Measurements from ENCODE around the gene TMEM184C.

TMEM184C gene

DNA sequence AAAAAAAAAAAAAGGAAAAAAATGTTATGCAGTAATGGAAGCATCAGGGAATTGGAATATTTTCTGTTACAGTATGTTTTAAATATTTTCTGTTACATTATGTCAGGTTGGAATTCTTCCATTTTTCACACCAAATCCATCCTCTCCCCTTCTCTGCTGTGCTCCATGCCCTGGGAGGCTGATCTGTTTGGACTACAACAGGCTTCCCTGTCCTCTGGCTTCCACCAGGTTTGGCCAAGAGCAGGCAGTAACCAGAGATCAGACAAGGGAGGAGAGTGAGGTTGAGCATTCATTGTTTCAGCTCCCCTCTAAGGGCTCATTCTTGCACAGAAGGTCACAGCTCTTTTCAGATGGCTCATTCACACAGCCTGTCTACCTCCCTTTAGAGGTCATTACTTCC lies 11.7 kb upstream of the TMEM184C start:
- no peak for DNase-seq

- DNase-seq = no peak
Measured at GRCh38 chr4:147607471-147607870, 9.7 kb upstream of the TMEM184C start.

DNA sequence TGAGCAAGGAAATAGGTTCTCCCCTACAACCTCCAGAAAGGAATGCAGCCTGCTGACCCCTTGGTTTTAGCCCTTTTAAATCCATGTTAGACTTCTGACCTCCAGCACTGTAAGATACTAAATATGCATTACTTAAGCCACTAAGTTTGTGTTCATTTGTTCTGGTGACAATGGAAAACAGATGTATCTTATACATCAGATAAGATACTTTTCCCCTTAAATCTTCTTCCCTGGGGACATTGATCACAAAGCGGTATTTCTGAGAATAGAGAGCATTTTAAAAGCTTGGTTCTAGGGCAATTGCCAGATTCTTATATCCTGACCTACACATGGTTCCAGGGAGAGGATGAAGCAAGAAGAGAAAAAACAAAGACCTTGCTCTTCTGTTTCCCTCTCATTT lies 6.5 kb upstream of the TMEM184C start:
- no peak for DNase-seq

GRCh38 chr4:147616849-147617172 lies 386 bp upstream of the TMEM184C start:
- DNase-seq = no peak

DNA sequence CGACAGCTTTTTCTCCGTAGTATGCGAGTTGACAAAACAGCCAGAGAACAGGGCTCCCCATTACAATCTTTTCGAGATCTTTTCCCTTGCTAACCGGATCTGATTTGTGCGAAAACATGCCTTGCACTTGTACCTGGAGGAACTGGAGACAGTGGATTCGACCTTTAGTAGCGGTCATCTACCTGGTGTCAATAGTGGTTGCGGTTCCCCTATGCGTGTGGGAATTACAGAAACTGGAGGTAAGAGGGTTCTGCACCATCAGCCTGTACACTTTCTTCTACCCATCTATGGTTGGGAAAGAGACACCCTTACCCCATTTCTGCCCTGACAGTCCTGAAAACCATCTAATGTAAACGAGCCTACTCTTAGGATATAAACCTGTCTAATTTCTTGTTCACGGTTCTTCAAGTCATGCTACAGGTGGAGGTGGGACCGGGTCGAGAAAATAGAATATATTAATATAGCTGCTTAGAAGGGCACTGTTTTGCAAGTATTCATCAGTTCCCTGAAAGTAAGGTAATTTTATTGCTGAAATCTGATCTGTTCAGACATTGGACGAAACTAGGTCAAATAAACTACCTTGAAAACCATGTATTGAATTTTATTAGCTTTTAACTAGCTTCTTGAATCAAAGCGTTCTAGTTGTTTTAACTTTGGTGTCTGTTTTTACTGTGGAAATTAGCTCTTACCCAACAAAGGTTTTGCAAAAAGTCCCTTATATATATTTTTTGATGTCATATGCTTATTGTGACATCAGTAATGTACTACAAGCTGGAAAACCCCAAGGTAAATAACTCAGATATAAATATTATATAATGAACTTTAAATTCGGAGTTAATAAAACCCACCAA lies 869 bp downstream of the TMEM184C start:
- no peak for DNase-seq

DNA sequence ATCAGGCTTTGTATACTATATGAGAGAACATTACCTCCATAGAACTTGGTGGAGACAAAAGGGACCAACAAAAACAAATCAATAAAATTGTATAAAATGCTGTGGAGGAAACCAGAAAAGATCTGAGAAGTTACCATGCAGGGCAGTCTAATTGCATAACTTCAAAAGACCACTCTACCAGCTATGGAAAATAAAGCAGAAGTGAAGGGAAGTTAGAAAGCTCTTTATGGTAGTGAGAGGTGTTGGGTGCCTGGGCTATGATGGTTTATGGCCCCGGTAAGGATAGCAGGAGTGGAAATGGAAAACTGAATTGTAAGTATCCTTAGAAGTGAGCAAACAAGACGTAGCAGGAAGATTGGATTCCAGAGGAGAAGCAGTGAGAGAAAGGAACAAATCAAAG lies 3.1 kb downstream of the TMEM184C start:
- no peak for DNase-seq

DNA sequence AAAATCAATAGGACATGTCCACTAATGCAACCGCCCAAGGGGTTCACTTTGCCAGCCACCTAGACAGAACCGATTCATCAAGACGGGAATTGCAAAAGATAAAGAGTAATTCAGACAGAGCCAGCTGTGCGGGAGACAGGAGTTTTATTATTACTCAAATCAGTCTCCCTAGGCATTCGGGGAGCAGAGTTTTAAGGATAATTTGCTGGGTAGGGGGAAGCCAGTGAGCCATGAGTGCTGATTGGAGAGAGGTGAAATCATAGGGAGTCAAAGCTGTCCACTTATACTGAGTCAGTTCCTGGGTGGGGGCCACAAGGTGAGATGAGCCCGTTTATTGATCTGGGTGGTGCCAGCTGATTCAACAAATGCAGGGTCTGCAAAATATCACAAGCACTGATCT lies 8.5 kb downstream of the TMEM184C start:
- DNase-seq = no peak

DNA sequence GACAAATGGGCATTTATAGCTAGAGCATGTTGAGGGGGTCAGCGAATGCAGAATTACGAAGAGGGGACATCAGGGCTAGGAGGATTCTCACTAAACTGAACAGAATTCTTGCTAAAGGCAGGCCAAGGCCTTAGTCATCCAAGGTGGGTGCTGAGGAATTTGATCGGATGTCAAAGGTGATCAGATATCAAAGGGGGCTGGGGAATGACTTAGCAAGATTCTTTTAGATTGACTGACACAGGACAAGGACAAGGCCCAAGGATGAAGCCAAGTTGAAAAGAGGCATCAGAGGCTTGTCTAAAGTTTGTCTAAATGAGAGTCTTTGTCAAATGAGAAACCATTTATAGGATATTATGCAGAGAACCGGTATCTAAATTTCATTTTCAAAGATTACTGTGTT lies 9.7 kb downstream of the TMEM184C start:
- no peak for DNase-seq

DNA sequence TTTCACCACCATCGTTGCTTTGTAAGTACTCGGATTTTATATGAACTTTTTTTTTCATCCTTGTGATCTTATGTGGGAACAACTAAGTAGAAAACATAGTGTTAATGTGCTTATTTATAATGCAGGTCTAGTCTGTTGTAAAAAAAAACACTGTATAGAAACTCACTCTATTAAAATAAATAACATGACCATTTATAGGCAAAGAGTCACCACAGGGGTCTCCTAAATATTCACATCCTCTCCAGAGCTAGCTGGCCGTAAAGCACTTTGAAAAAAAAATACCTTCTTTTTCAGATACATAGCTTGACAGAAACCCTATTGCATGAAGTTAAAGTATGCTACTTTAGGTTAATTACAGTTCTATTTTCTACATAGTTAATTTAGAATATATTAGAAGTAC lies 11.2 kb downstream of the TMEM184C start:
- no peak for DNase-seq

DNA sequence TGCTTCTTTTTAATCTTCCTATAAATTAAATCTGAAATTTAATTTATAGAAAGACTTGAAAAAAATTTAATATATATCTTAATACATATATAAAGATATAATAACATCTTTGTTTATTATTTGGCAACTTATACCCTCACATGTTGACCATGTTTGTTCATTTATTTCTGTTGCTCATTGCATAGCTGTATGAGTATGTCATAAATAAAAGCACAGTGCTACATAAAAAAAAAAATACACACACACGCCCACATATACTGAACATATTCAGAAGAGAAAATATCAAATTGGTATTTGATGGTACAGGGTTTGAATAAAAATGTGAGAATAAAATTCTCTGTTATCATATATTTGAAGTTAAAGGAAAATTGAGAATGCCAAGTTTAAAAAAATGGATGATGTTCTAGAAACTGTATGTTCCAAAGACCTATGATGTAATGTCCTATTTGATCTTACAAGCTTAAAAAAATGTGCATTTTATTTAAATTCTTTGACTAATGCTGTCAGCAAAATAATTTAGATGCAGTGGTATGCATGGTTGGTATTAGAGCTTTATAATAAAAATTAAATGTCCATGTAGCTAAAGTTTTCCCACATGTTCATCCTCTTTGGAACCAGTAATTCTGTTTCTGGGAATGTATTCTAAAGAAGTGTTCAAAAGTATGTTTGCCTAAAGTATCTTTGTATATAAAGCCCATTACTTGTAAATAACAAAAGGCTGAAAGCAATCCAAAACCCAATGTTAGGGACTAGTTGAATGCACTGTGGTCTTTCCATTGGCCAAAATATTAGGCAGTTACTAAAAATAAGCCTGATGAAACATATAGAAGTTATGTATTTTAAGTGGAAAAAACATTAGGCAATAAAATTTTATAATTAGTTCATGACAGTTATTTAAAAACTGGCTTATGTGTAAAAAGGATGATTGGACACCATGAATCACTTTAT lies 12.9 kb downstream of the TMEM184C start:
- DNase-seq = no peak

GRCh38 chr4:147633113-147633512 lies 15.9 kb downstream of the TMEM184C start:
- no peak for DNase-seq

DNA sequence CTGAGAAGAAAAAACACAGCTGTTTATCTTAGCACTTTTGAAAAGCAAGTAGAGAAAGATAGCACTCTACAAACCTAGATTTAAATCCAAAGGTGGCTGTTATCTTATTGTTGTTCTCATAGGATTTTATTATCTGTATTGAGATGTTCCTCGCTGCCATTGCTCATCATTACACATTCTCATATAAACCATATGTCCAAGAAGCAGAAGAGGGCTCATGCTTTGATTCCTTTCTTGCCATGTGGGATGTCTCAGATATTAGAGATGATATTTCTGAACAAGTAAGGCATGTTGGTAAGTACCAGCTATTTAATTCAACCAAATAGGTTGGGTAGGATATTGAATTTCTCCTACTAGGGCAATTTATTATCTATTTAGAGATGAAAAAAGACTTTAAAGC lies 16.4 kb downstream of the TMEM184C start:
- DNase-seq = no peak

DNA sequence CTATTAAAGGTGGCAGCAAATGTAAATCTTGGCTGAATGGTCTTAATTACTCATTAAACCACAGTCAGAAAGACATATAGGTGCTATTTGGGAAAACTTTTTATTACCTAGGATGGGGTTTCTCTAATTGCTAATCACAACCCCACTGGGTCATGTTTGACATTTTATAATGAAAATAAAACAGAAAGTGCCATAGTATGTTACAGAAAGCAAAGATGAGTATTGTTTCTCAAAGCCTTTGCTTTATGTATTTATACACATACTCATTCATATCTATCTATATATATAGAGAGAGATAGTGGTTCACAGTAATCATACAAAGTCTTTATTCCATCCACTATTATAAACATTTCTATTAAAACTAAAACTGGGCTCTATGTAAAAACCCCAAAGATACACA lies 18.2 kb downstream of the TMEM184C start:
- no peak for DNase-seq

GRCh38 chr4:147638365-147638764 lies 21.2 kb downstream of the TMEM184C start:
- DNase-seq = no peak

- DNase-seq = no peak
Measured at GRCh38 chr4:147638942-147639341, 21.7 kb downstream of the TMEM184C start.

DNA sequence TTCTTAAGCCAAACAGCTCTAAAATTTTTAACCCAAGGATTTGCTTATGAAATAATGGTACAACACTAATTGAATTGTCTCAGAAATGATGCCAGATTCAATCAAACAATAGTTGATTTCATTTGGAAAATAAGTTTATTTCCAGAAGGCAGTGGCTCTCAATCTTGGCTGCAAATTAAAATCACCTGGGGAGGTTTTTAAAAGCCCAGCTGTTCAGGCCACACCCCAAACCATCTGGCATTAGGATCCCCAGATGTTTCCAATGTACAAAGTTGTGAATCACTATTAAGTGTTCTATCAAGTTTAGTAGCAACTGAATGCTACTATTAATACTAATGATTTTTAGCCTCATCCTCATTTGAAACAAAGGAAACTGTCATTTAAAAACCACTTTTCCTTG lies 22.2 kb downstream of the TMEM184C start:
- no peak for DNase-seq

- DNase-seq = no peak
Measured at GRCh38 chr4:147640331-147640730, 23.1 kb downstream of the TMEM184C start.

GRCh38 chr4:147643616-147644015 lies 26.4 kb downstream of the TMEM184C start:
- DNase-seq = no peak

- DNase-seq = no peak
Measured at GRCh38 chr4:147644471-147644870, 27.3 kb downstream of the TMEM184C start.

- no peak for DNase-seq
Measured at GRCh38 chr4:147645099-147645498, 27.9 kb downstream of the TMEM184C start.

GRCh38 chr4:147648656-147649055 lies 31.5 kb downstream of the TMEM184C start:
- DNase-seq = no peak

DNA sequence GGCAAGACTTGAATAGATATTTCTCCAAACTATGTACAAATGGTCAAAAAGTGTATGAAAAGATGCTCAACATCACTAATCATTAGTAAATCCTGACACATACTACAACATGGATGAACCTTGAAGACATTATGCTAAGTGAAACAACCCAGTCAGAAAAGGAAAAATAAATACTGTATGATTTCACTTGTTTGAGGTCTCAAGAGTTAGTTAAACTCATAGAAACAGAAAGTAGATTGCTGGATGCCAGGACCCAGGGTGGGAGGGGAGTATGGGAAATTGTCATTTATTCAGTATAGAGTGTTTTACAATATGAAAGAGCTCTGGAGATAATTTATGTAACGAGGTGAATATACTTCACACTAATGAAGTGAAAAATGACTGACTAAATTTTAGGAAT lies 34.4 kb downstream of the TMEM184C start:
- DNase-seq = no peak

DNA sequence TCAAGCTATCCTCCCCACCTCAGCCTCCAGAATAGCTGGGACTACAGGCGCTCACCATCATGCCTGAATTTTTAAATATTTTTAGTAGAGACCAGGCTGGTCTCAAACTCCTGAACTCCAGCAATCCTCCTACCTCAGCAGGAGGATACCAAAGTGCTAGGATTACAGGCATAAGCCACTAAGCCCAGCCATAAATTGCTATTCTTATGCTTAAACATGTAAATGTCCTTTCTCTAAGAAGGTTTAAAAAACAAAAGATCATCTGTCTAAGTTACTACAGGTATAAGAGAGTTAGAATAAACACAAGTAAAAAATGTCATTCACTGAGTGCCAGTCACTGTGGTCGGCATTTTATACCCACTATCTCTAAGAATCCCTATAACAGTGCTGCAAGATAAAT lies 38.4 kb downstream of the TMEM184C start:
- no peak for DNase-seq

DNA sequence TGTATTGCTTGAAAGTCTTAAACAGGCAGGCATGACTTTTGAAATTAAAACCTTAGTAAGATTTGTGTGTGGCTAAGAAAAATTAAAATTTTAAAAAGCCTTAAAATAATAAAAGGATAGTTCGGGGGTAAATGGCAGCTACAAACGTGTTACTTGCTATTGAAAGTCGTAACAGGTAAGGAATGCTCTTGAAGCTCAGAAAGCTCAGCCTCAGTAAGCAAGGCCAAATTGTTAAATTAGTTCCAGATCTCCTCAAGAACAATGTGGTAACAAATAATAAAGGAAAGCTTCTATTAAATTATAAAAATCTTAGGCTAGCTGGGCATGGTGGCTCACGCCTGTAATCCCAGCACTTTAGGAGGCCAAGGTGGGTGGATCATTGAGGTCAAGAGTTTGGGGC lies 41.3 kb downstream of the TMEM184C start:
- DNase-seq = no peak
